CD4-positive, alpha-beta T cell treated with Interleukin-2 at 100 ng/mL for 4 hours (primary cell): ENCODE results near the gene ZNF556.
"Not testable (repeated sequence)": the region's sequence is repeated elsewhere in the genome, so short reads cannot be mapped to it uniquely, and the experiment has no call there.

Source experiments
- DNase-seq: peaks from one replicate; pipeline ENCODE4 v3.0.0-alpha.2; 2020; ENCODE audit warnings: low spot score

ZNF556 gene

GRCh38 chr19:2853015-2853606 is 14.0 kb upstream of the ZNF556 start:
- DNase-seq, result no peak

GRCh38 chr19:2854849-2855248 is 12.3 kb upstream of the ZNF556 start:
- no peak for DNase-seq

- DNase-seq, result peak; percentile 38
These were observed 10.6 kb upstream of the ZNF556 start for GRCh38 chr19:2856457-2857050.

GRCh38 chr19:2858864-2859263 is 8.3 kb upstream of the ZNF556 start:
- no peak for DNase-seq

GRCh38 chr19:2863816-2864215 is 3.3 kb upstream of the ZNF556 start:
- DNase-seq, result no peak

GRCh38 chr19:2865334-2866100 is 1.6 kb upstream of the ZNF556 start:
- DNase-seq, result no peak

- DNase-seq, result no peak
These were observed 575 bp upstream of the ZNF556 start for GRCh38 chr19:2866495-2867024.

- no peak for DNase-seq
These were observed 2.5 kb downstream of the ZNF556 start for GRCh38 chr19:2869618-2870017.

GRCh38 chr19:2872175-2872574 is 5.0 kb downstream of the ZNF556 start:
- peak; percentile 10 for DNase-seq

GRCh38 chr19:2877398-2878331 is 10.5 kb downstream of the ZNF556 start:
- DNase-seq, result no peak

GRCh38 chr19:2883686-2884439 is 16.7 kb downstream of the ZNF556 start:
- no peak for DNase-seq

- no peak for DNase-seq
These were observed 18.6 kb downstream of the ZNF556 start for GRCh38 chr19:2885736-2886135.

- peak; percentile 56 for DNase-seq
These were observed 20.3 kb downstream of the ZNF556 start for GRCh38 chr19:2887391-2887914.

GRCh38 chr19:2888731-2889224 is 21.6 kb downstream of the ZNF556 start:
- DNase-seq, result peak; percentile 50

GRCh38 chr19:2890531-2890930 is 23.4 kb downstream of the ZNF556 start:
- DNase-seq, result not testable (repeated sequence)

- no peak for DNase-seq
These were observed 29.6 kb downstream of the ZNF556 start for GRCh38 chr19:2896694-2897093.

GRCh38 chr19:2900296-2901252 is 33.4 kb downstream of the ZNF556 start, which contains the start of gene ZNF57:
Gene ZNF57, plus strand, starts transcription at chr19:2900928. Its CDS starts 118 bp downstream, at chr19:2901046.
- DNase-seq, result peak; percentile 97

GRCh38 chr19:2902590-2903218 is 35.6 kb downstream of the ZNF556 start:
- no peak for DNase-seq

- DNase-seq, result not testable (repeated sequence)
These were observed 36.2 kb downstream of the ZNF556 start for GRCh38 chr19:2903326-2903725.
